Measurements from ENCODE around the gene MAPK1IP1L. TPM values are rescaled to one million over a fixed set of nuclear protein-coding genes. Genes with fewer than 3 reads are reported as not detected.
"Not testable (repeated sequence)": the region's sequence is repeated elsewhere in the genome, so short reads cannot be mapped to it uniquely, and the experiment has no call there.

The MAPK1IP1L gene
- total RNA-seq, 2 experiments from 2014 or later, result 24.6 to 94.8 TPM

GRCh38 chr14:55015006-55015405 is 36.4 kb upstream of the MAPK1IP1L start:
- H3K9me2 ChIP-seq (ENCODE audit: insufficient read depth, low read length), result no peaks in the 10 kb centered on the region
- H3K4me2 ChIP-seq (ENCODE audit: low read length), result no peak overlapping the region
- DNase-seq (ENCODE audit: low spot score), result no peak
- H3K36me3 ChIP-seq (ENCODE audit: insufficient read depth, low read length), result peaks cover 96% of the 10 kb centered on the region
- TF ChIP-seq EZH2phosphoT487 (IDR thresholded peaks at IDR 0.05; ENCODE audit: borderline replicate concordance, low read depth, low read length), result no peak
- TF ChIP-seq, protein P1, sequence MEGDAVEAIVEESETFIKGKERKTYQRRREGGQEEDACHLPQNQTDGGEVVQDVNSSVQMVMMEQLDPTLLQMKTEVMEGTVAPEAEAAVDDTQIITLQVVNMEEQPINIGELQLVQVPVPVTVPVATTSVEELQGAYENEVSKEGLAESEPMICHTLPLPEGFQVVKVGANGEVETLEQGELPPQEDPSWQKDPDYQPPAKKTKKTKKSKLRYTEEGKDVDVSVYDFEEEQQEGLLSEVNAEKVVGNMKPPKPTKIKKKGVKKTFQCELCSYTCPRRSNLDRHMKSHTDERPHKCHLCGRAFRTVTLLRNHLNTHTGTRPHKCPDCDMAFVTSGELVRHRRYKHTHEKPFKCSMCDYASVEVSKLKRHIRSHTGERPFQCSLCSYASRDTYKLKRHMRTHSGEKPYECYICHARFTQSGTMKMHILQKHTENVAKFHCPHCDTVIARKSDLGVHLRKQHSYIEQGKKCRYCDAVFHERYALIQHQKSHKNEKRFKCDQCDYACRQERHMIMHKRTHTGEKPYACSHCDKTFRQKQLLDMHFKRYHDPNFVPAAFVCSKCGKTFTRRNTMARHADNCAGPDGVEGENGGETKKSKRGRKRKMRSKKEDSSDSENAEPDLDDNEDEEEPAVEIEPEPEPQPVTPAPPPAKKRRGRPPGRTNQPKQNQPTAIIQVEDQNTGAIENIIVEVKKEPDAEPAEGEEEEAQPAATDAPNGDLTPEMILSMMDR (conservative IDR thresholded peaks at IDR 0.05; ENCODE audit: low read length), result no peak
- H2AFZ ChIP-seq (ENCODE audit: low read length), result no peak overlapping the region
- H3K4me1 ChIP-seq (ENCODE audit: insufficient read depth, low read length, poor library complexity, severe bottlenecking), result no peaks in the 10 kb centered on the region
- BruUV-seq (replicated peaks), result no TSS peak
- CTCF ChIA-PET (ENCODE audit: unreplicated experiment), result no interaction called here
- peaks cover 51% of the 10 kb centered on the region; the same call in 1 of the 2 replicates for H3K79me2 ChIP-seq (ENCODE audit: insufficient read depth, low read depth, low read length)
- H3K27ac ChIP-seq (ENCODE audit: low read depth, low read length, poor library complexity, severe bottlenecking), result no peak overlapping the region
- H3K4me3 ChIP-seq (ENCODE audit: low read depth, low read length, poor library complexity, severe bottlenecking), result no peak overlapping the region
- POLR2A ChIA-PET, result interaction anchor here (0.6 to 3.1 kb wide), 7 partner anchors 12 to 567 kb away, joined by 3 to 19 read pairs (median 5); partner anchors contain the start of genes SOCS4 and WDHD1
- H4K20me1 ChIP-seq (ENCODE audit: insufficient read depth, low read length), result no peaks in the 10 kb centered on the region
- no peaks in the 10 kb centered on the region for H3K9me3 ChIP-seq (ENCODE audit: low read length)
- intact Hi-C loops (cut with micrococcal nuclease; ENCODE audit: unreplicated experiment), result no loop called here

- Histone ChIP-seq H2AFZ (ENCODE audit: low read length) (no peak overlapping the region), H3K9me2 (ENCODE audit: insufficient read depth, low read length) (no peaks in the 10 kb centered on the region), H3K36me3 (ENCODE audit: insufficient read depth, low read length) (peaks cover 91% of the 10 kb centered on the region), H3K4me3 (ENCODE audit: low read depth, low read length, poor library complexity, severe bottlenecking) (no peak overlapping the region), H3K79me2 (ENCODE audit: insufficient read depth, low read depth, low read length) (peaks cover 66% of the 10 kb centered on the region), H3K27ac (ENCODE audit: low read depth, low read length, poor library complexity, severe bottlenecking) (no peak overlapping the region), H3K9me3 (ENCODE audit: low read length) (no peaks in the 10 kb centered on the region), H3K4me2 (ENCODE audit: low read length) (no peak overlapping the region), H4K20me1 (ENCODE audit: insufficient read depth, low read length) (no peaks in the 10 kb centered on the region), H3K4me1 (ENCODE audit: insufficient read depth, low read length, poor library complexity, severe bottlenecking) (peaks cover 4% of the 10 kb centered on the region)
- ChIA-PET POLR2A (no interaction called here), CTCF (ENCODE audit: unreplicated experiment) (no interaction called here)
- TF ChIP-seq, protein P1 (conservative IDR thresholded peaks at IDR 0.05; ENCODE audit: low read length), result no peak
- intact Hi-C loops (cut with micrococcal nuclease; ENCODE audit: unreplicated experiment), result no loop called here
- BruUV-seq (replicated peaks), result no TSS peak
- no peak for DNase-seq (ENCODE audit: low spot score)
Measured at GRCh38 chr14:55019968-55020554, 31.4 kb upstream of the MAPK1IP1L start.

DNA sequence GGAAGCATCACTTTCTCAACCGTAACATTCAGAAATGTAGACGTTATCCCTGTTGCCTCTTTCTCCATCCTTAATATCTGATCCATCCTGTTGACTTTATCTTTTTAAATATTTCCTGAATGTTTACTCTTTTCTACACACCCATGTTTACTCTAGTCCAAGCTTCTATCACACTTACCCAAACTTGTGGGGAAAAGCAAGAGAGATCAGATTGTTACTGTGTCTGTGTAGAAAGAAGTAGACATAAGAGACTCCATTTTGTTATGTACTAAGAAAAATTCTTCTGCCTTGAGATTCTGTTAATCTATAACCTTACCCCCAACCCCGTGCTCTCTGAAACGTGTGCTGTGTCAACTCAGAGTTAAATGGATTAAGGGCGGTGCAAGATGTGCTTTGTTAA is 27.1 kb upstream of the MAPK1IP1L start:
- H3K4me2 ChIP-seq (ENCODE audit: low read length); H2AFZ ChIP-seq (ENCODE audit: low read length); intact Hi-C loops (cut with micrococcal nuclease; ENCODE audit: unreplicated experiment); POLR2A ChIA-PET; H3K4me3 ChIP-seq (ENCODE audit: low read depth, low read length, poor library complexity, severe bottlenecking); CTCF ChIA-PET (ENCODE audit: unreplicated experiment); BruUV-seq (replicated peaks); H3K9me3 ChIP-seq (ENCODE audit: low read length); H4K20me1 ChIP-seq (ENCODE audit: insufficient read depth, low read length); H3K9me2 ChIP-seq (ENCODE audit: insufficient read depth, low read length); DNase-seq (ENCODE audit: low spot score); H3K27ac ChIP-seq (ENCODE audit: low read depth, low read length, poor library complexity, severe bottlenecking): not testable (repeated sequence)
- peaks cover 17% of the 10 kb centered on the region for H3K4me1 ChIP-seq (ENCODE audit: insufficient read depth, low read length, poor library complexity, severe bottlenecking)
- H3K36me3 ChIP-seq (ENCODE audit: insufficient read depth, low read length), result peaks cover 56% of the 10 kb centered on the region
- peaks cover 77% of the 10 kb centered on the region for H3K79me2 ChIP-seq (ENCODE audit: insufficient read depth, low read depth, low read length)
